GM10847 (cell line): Measurements from ENCODE around the gene PEX10.

ENCODE experiments used
- POLR2A ChIP-seq: IDR thresholded peaks from 2 replicates; pipeline ENCODE4 v1.6.1; 2011; ENCODE audit not compliant: insufficient read length; ENCODE audit errors: extremely low read depth

Gene PEX10

GRCh38 chr1:2446394-2446793, 34.0 kb upstream of the PEX10 start:
- TF ChIP-seq POLR2A, result no peak

- no peak for TF ChIP-seq POLR2A
Observed at GRCh38 chr1:2445823-2446215, 33.5 kb upstream of the PEX10 start.

- no peak for TF ChIP-seq POLR2A
Observed at GRCh38 chr1:2445162-2445822, 32.9 kb upstream of the PEX10 start.

GRCh38 chr1:2444138-2444591, 31.8 kb upstream of the PEX10 start:
- TF ChIP-seq POLR2A, result no peak

- no peak for TF ChIP-seq POLR2A
Observed at GRCh38 chr1:2443277-2444137, 31.1 kb upstream of the PEX10 start.

GRCh38 chr1:2442661-2443060, 30.3 kb upstream of the PEX10 start:
- TF ChIP-seq POLR2A, result no peak

GRCh38 chr1:2441746-2442145, 29.4 kb upstream of the PEX10 start:
- TF ChIP-seq POLR2A, result no peak

DNA sequence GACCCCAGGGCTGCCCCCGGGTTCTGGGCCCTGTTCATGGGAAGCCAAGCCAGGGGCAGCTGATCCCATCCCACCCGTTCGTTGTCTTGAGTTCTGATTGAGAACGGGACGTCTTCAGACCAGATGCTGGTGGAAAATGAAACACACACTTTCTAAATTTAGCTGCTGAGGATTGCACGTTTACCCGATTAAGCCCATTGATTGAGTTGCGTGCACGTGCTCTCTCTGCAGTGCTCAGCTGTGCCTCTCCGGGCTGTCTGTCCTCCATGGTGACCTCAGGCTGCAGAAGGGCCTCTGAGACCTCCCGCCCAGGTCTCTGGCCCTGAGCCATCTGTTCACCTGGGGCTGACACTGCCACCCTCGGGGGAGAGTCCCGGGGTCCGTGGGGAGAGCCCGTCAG, 27.0 kb upstream of the PEX10 start:
- no peak for TF ChIP-seq POLR2A

- no peak for TF ChIP-seq POLR2A
Observed at GRCh38 chr1:2438641-2439040, 26.3 kb upstream of the PEX10 start.

- no peak for TF ChIP-seq POLR2A
Observed at GRCh38 chr1:2438038-2438437, 25.7 kb upstream of the PEX10 start.

- TF ChIP-seq POLR2A, result no peak
Observed at GRCh38 chr1:2437617-2438016, 25.3 kb upstream of the PEX10 start.

- no peak for TF ChIP-seq POLR2A
Observed at GRCh38 chr1:2436876-2437275, 24.5 kb upstream of the PEX10 start.

DNA sequence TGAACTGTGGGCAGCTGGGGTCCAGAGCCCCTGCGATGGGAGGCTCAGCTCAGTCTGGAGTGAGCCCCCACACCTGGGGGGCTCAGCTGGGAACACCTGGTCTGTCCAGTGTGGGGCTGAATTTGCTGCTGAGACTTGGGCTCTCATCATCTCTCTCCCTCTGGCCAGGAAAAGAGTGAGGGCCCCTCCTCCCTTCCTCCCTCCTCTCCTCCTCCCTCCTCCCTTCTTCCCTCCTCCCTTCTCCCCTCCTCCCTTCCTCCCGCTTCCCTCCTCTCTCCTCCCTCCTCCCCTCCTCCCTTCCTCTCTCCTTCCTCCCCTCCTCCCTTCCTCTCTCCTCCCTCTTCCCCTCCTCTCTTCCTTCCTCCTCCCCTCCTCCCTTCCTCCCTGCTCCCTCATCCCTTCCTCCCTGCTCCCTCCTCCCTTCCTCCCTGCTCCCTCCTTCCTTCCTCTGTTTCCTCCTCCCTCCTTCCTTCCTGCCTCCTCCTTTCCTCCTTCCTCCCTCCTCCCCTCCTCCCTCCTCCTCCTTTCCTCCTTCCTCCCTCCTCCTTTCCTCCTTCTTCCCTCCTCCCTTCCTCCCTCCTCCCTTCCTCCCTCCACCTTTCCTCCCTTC, 23.5 kb upstream of the PEX10 start:
- no peak for TF ChIP-seq POLR2A

- TF ChIP-seq POLR2A, result no peak
Observed at GRCh38 chr1:2435091-2435490, 22.7 kb upstream of the PEX10 start.

- TF ChIP-seq POLR2A, result no peak
Observed at GRCh38 chr1:2433936-2434655, 21.7 kb upstream of the PEX10 start.
